C4-2B (cell line): ENCODE results near the gene KLHL22.

Experiments
- CTCF ChIP-seq: fragments of 450-650 bp; conservative IDR thresholded peaks from 2 replicates; pipeline ENCODE4 v1.5.1; 2017; ENCODE audit warnings: mild to moderate bottlenecking
- ZFX ChIP-seq: fragments of 450-650 bp; IDR thresholded peaks from 2 replicates; pipeline ENCODE4 v1.6.1; 2017

- TF ChIP-seq CTCF, result no peak
- TF ChIP-seq ZFX, result no peak
Measured at GRCh38 chr22:20406686-20407408, 88.7 kb downstream of the KLHL22 start.
